Measurements from ENCODE around the gene CTBP2. TPM values are rescaled to one million over a fixed set of nuclear protein-coding genes. Genes with fewer than 3 reads are reported as not detected.

The CTBP2 gene
- total RNA-seq, 1 experiment from 2014 or later, result 97.2 TPM

GRCh38 chr10:125026036-125026931 is 134.1 kb downstream of the CTBP2 start:
- Histone ChIP-seq H3K9me3 (no peaks in the 10 kb centered on the region), H3K27me3 (replicated peaks; ENCODE audit: control insufficient read depth, insufficient read depth, low read length) (no peaks in the 10 kb centered on the region), H3K36me3 (ENCODE audit: control insufficient read depth, insufficient read depth, low read length) (peaks cover 10% of the 10 kb centered on the region), H3K4me3 (ENCODE audit: low read depth, low read length) (no peak overlapping the region), H3K4me1 (peaks cover 6% of the 10 kb centered on the region; the same call in 1 of the 2 replicates)
- intact Hi-C loops (cut with micrococcal nuclease; ENCODE audit: unreplicated experiment), result no loop called here
- ChIA-PET CTCF (no interaction called here), POLR2A (no interaction called here)
- Mint-ChIP-seq H3K27ac (ENCODE audit: unreplicated experiment) (peak overlapping the region; percentile 17), H3K9me3 (ENCODE audit: unreplicated experiment) (no peaks in the 10 kb centered on the region), H3K27me3 (ENCODE audit: insufficient read depth, unreplicated experiment) (no peaks in the 10 kb centered on the region), H3K4me3 (ENCODE audit: unreplicated experiment) (no peak overlapping the region), H3K36me3 (ENCODE audit: insufficient read depth, unreplicated experiment) (peaks cover 70% of the 10 kb centered on the region), H3K4me1 (ENCODE audit: low read depth, unreplicated experiment) (peaks cover 12% of the 10 kb centered on the region)
- BruUV-seq (replicated peaks), result no TSS peak
- DNase-seq, result no peak
- no peak for TF ChIP-seq CTCF (IDR thresholded peaks at IDR 0.05; ENCODE audit: insufficient read depth in 1 of 2, low read depth in 1 of 2, low read length in 1 of 2, severe bottlenecking in 1 of 2, unreplicated experiment in 1 of 2)

- Mint-ChIP-seq H3K4me1 (ENCODE audit: low read depth, unreplicated experiment) (peaks cover 12% of the 10 kb centered on the region), H3K27ac (ENCODE audit: unreplicated experiment) (peak overlapping the region; percentile 17), H3K4me3 (ENCODE audit: unreplicated experiment) (no peak overlapping the region), H3K27me3 (ENCODE audit: insufficient read depth, unreplicated experiment) (no peaks in the 10 kb centered on the region), H3K9me3 (ENCODE audit: unreplicated experiment) (no peaks in the 10 kb centered on the region), H3K36me3 (ENCODE audit: insufficient read depth, unreplicated experiment) (peaks cover 79% of the 10 kb centered on the region)
- POLR2A ChIA-PET, result no interaction called here
- Histone ChIP-seq H3K4me3 (ENCODE audit: low read depth, low read length) (no peak overlapping the region), H3K9me3 (no peaks in the 10 kb centered on the region), H3K27me3 (replicated peaks; ENCODE audit: control insufficient read depth, insufficient read depth, low read length) (no peaks in the 10 kb centered on the region), H3K4me1 (peaks cover 6% of the 10 kb centered on the region; the same call in 1 of the 2 replicates), H3K36me3 (ENCODE audit: control insufficient read depth, insufficient read depth, low read length) (peaks cover 8% of the 10 kb centered on the region)
- TF ChIP-seq CTCF (IDR thresholded peaks at IDR 0.05; ENCODE audit: insufficient read depth in 1 of 2, low read depth in 1 of 2, low read length in 1 of 2, severe bottlenecking in 1 of 2, unreplicated experiment in 1 of 2), result no peak
- intact Hi-C loops (cut with micrococcal nuclease; ENCODE audit: unreplicated experiment), result no loop called here
- no peak for DNase-seq
- BruUV-seq (replicated peaks), result no TSS peak
- CTCF ChIA-PET, result no interaction called here
Observed at GRCh38 chr10:125025341-125025740, 135.0 kb downstream of the CTBP2 start.

- Histone ChIP-seq H3K9me3 (no peaks in the 10 kb centered on the region), H3K4me3 (ENCODE audit: low read depth, low read length) (no peak overlapping the region), H3K4me1 (peaks cover 3% of the 10 kb centered on the region; the same call in 1 of the 2 replicates), H3K27me3 (replicated peaks; ENCODE audit: control insufficient read depth, insufficient read depth, low read length) (no peaks in the 10 kb centered on the region), H3K36me3 (ENCODE audit: control insufficient read depth, insufficient read depth, low read length) (peaks cover 8% of the 10 kb centered on the region)
- H3K4me1 Mint-ChIP-seq (ENCODE audit: low read depth, unreplicated experiment), result peaks cover 5% of the 10 kb centered on the region
- TF ChIP-seq CTCF (IDR thresholded peaks at IDR 0.05; ENCODE audit: insufficient read depth in 1 of 2, low read depth in 1 of 2, low read length in 1 of 2, severe bottlenecking in 1 of 2, unreplicated experiment in 1 of 2), result no peak
- no TSS peak for BruUV-seq (replicated peaks)
- H3K4me3 Mint-ChIP-seq (ENCODE audit: unreplicated experiment), result peak overlapping the region; percentile 16
- no peaks in the 10 kb centered on the region for H3K9me3 Mint-ChIP-seq (ENCODE audit: unreplicated experiment)
- no peak for DNase-seq
- H3K27me3 Mint-ChIP-seq (ENCODE audit: insufficient read depth, unreplicated experiment), result no peaks in the 10 kb centered on the region
- H3K36me3 Mint-ChIP-seq (ENCODE audit: insufficient read depth, unreplicated experiment), result peaks cover 79% of the 10 kb centered on the region
- POLR2A ChIA-PET, result no interaction called here
- intact Hi-C loops (cut with micrococcal nuclease; ENCODE audit: unreplicated experiment), result no loop called here
- CTCF ChIA-PET, result no interaction called here
- no peak overlapping the region for H3K27ac Mint-ChIP-seq (ENCODE audit: unreplicated experiment)
Observed at GRCh38 chr10:125024497-125025234, 135.7 kb downstream of the CTBP2 start.
